GM12892 (cell line): Measurements from ENCODE around the gene INPP4B.

Experiments
- POLR2A ChIP-seq: IDR thresholded peaks from 2 replicates; pipeline ENCODE4 v1.6.1; 2011; ENCODE audit warnings: low read depth, low read length, control low read depth
- POLR2AphosphoS5 ChIP-seq: IDR thresholded peaks from 2 replicates; pipeline ENCODE4 v1.6.1; 2011; ENCODE audit warnings: low read depth, low read length, control low read depth
- TAF1 ChIP-seq: IDR thresholded peaks from 2 replicates; pipeline ENCODE4 v1.6.1; 2011; ENCODE audit warnings: low read depth, mild to moderate bottlenecking, control low read depth, low read length, borderline replicate concordance

DNA sequence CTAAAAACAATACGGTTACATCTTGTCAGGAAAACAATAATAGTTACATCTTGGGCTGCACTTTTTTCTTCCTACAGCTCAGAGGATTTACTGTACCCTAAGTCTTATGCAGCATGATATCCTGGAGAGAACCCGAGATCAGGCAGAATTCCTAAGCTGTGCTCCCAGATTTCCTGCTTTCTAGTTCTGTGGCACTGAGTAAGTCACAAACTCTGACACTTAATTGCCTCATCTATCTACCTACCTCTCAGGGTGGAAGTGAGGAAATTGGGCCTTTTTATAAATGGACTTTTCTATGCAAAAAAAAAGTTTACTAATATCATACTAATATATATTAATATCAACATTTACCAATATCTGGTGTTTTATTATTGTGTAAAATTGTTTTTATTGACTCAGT, 438.5 kb downstream of the INPP4B start:
- TF ChIP-seq POLR2A (no peak), POLR2AphosphoS5 (no peak), TAF1 (no peak)
